Measurements from ENCODE around the gene COX4I1.

Gene COX4I1

DNA sequence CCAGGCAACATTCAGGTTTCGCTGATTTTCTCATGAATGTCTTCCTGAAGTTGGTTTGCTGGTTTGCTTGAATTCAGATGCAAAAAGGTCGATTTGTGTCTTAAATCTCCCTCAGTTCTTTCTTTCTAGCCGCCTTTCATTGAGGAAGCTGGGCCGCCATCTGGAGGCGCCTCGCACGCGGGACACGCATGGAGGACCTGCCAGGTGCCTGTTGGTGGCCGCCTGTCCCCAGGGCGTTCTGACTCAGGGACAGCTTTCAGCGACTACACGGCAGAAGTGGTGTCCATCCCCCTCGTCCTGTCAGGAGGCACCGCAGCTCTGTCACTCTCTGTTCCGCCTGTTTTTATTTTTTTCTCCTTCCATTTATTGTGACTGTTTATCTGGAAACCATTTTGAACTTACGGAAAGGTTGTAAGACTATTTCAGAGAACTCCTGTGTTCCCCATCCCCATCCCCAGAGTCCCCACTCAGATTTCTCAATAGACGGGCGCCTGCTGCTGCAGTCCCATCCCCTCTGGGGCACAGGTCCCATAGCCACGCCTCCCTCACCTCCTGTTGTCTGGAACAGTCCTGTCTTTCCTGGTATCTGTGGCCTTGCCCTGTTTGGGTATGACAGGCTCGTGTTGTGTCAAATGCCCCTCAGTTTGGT lies 33.2 kb downstream of the COX4I1 start:
- Histone ChIP-seq H3K36me3 (no peaks in the 10 kb centered on the region), H3K9me3 (ENCODE audit: severe bottlenecking) (no peaks in the 10 kb centered on the region), H3K4me3 (ENCODE audit: low read depth, low read length) (no peak overlapping the region), H3K27ac (no peak overlapping the region), H3K27me3 (ENCODE audit: insufficient read depth, low read depth, severe bottlenecking) (no peaks in the 10 kb centered on the region)
- DNase-seq, result no peak
- TF ChIP-seq, protein P1, sequence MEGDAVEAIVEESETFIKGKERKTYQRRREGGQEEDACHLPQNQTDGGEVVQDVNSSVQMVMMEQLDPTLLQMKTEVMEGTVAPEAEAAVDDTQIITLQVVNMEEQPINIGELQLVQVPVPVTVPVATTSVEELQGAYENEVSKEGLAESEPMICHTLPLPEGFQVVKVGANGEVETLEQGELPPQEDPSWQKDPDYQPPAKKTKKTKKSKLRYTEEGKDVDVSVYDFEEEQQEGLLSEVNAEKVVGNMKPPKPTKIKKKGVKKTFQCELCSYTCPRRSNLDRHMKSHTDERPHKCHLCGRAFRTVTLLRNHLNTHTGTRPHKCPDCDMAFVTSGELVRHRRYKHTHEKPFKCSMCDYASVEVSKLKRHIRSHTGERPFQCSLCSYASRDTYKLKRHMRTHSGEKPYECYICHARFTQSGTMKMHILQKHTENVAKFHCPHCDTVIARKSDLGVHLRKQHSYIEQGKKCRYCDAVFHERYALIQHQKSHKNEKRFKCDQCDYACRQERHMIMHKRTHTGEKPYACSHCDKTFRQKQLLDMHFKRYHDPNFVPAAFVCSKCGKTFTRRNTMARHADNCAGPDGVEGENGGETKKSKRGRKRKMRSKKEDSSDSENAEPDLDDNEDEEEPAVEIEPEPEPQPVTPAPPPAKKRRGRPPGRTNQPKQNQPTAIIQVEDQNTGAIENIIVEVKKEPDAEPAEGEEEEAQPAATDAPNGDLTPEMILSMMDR (IDR thresholded peaks at IDR 0.05; ENCODE audit: low read depth, low read length), result no peak

DNA sequence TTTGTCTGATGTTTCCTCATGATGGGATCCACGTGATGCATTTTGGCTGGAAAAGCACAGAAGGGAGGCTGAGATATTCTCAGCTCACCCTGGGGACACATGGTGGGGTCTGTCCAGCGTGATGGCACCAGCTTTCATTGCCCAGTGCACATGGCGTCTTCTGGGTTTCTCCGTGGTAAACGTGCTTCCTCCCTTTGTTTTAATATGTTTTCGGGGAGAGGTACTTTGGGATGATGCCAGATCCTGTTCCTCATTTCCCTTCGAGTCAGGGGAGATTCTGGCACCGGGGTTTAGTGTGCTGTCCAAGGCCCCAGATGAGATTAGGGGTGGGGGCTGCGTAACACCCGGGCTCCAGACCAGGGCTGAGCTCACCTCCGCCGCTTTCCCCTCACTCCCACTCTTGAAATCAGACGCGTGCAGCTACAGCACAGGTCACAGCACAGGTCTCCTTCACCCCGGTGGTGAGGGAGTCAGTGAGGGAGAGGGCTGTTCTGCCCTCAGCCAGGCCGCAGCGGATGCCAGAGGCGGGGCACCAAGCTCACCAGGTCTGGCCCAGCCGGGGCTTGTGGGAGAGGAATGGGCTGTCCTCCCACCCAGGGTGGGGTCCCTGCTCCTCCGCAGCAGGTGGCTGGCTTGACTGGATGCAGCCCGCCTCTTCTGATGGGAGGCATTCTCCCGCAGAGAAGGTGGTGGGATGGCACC lies 33.9 kb downstream of the COX4I1 start:
- TF ChIP-seq, protein P1 (IDR thresholded peaks at IDR 0.05; ENCODE audit: low read depth, low read length), result no peak
- Histone ChIP-seq H3K36me3 (no peaks in the 10 kb centered on the region), H3K27ac (no peak overlapping the region), H3K4me3 (ENCODE audit: low read depth, low read length) (no peak overlapping the region), H3K9me3 (ENCODE audit: severe bottlenecking) (no peaks in the 10 kb centered on the region), H3K27me3 (ENCODE audit: insufficient read depth, low read depth, severe bottlenecking) (no peaks in the 10 kb centered on the region)
- DNase-seq, result no peak

DNA sequence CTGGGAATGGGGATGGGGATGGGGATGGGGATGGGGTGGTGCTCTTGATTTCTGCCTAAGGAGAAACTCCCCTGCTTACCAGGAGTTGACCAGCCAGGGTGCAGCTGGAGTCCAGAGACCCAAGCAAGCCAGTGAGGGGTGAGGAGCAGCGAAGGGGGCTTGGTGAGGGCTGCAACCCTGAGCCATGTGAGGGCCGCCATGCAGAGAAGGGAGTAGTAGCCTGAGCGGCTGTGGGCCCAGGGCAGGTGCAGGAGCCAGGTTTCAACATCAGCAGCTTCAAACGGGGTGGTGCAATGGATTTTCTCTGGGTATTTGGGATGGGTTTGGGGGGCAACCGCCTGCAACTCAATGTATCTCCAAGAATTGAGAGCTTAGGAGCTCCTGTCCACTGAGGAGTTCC lies 35.2 kb downstream of the COX4I1 start:
- no peak for DNase-seq
- Histone ChIP-seq H3K36me3 (no peaks in the 10 kb centered on the region), H3K4me3 (ENCODE audit: low read depth, low read length) (no peak overlapping the region), H3K27me3 (ENCODE audit: insufficient read depth, low read depth, severe bottlenecking) (no peaks in the 10 kb centered on the region), H3K9me3 (ENCODE audit: severe bottlenecking) (no peaks in the 10 kb centered on the region), H3K27ac (no peak overlapping the region)
- TF ChIP-seq, protein P1 (IDR thresholded peaks at IDR 0.05; ENCODE audit: low read depth, low read length), result no peak

DNA sequence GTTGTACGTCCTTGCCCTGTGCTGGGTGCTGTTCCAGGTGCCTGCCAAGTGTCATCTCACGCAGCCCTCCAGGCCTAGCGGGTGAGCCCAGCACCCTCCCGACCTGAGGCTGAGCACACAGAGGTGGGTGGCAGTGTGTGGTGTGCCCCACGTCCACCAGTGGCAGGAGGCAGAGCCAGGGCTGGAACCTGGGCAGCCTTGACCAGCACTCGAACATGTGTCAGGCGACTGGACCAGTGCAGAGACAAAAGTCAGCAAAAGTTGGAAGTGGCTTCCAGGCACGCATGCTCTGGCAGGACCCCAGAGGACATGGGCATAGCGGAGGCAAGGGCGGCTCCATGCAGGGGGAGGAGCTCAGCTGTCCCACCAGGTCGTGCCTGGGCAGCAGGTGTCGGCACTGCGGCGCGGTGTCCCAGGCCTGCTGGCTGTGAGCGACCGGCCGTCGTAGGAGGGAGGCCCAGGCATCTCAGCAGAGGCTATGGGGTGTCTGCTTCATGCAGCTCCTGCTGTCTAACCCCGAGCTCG lies 35.8 kb downstream of the COX4I1 start:
- no peak overlapping the region for H3K4me3 ChIP-seq (ENCODE audit: low read depth, low read length)
- H3K36me3 ChIP-seq, result no peaks in the 10 kb centered on the region
- no peaks in the 10 kb centered on the region for H3K9me3 ChIP-seq (ENCODE audit: severe bottlenecking)
- no peak for DNase-seq
- no peaks in the 10 kb centered on the region for H3K27me3 ChIP-seq (ENCODE audit: insufficient read depth, low read depth, severe bottlenecking)
- TF ChIP-seq, protein P1 (IDR thresholded peaks at IDR 0.05; ENCODE audit: low read depth, low read length), result no peak
- H3K27ac ChIP-seq, result no peak overlapping the region

DNA sequence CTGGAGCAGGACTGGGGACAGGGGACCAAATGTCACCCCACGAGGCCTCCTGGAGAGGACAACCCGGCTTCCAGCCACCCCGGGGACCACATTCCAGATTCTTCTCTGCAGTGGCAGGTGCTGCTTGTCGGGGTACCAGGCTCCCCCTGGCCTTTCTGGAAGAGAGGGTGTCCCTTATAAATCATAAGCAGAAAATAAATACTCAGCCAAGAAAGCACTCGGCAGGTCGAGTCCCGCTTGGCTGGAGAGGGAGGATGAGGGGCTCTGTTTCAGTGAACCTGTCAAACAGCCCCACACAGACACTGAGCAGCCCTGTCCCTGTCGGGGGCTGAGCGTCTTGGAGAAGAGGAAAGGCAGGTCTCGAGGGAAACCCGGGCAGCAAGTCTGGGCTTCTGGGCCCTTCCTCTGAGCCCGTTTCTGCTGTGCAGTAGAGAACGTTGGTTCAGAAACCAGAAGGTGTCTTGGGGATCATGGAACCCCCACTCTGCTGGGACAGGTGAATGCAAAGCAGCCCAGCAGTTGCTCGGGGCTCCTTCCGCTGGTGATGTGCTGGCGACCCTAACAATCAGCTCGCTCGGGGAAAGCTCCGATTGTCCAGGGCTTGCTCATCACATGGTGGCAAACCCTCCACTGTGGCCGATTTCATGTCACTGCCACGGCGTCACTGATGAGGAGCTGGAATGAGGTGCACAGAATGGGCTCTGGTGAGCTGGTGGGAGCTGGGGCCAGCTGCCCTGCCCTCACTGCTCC lies 36.6 kb downstream of the COX4I1 start:
- no peak overlapping the region for H3K27ac ChIP-seq
- DNase-seq, result no peak
- no peaks in the 10 kb centered on the region for H3K36me3 ChIP-seq
- H3K27me3 ChIP-seq (ENCODE audit: insufficient read depth, low read depth, severe bottlenecking), result no peaks in the 10 kb centered on the region
- no peaks in the 10 kb centered on the region for H3K9me3 ChIP-seq (ENCODE audit: severe bottlenecking)
- TF ChIP-seq, protein P1 (IDR thresholded peaks at IDR 0.05; ENCODE audit: low read depth, low read length), result no peak
- no peak overlapping the region for H3K4me3 ChIP-seq (ENCODE audit: low read depth, low read length)
